HG02763 (cell line): ENCODE data around the gene MANF.
"Not testable (repeated sequence)": the region's sequence is repeated elsewhere in the genome, so short reads cannot be mapped to it uniquely, and the experiment has no call there.

ENCODE experiments used
- ATAC-seq: cut with Tn5 transposase; IDR thresholded peaks from one replicate; pipeline ENCODE4 v1.9.1; 2021; ENCODE audit warnings: mild to moderate bottlenecking, moderate library complexity; ENCODE audit not compliant: unreplicated experiment

Gene MANF

GRCh38 chr3:51371943-51372557 lies 13.0 kb upstream of the MANF start:
- no peak for ATAC-seq

- no peak for ATAC-seq
Observed at GRCh38 chr3:51373658-51374421, 11.3 kb upstream of the MANF start.

- ATAC-seq: no peak
Observed at GRCh38 chr3:51374456-51374855, 10.6 kb upstream of the MANF start.

GRCh38 chr3:51375136-51375535 lies 10.0 kb upstream of the MANF start:
- no peak for ATAC-seq

GRCh38 chr3:51375571-51375970 lies 9.5 kb upstream of the MANF start:
- ATAC-seq: no peak

GRCh38 chr3:51378065-51378464 lies 7.0 kb upstream of the MANF start:
- ATAC-seq: no peak

GRCh38 chr3:51378726-51379125 lies 6.4 kb upstream of the MANF start:
- no peak for ATAC-seq

GRCh38 chr3:51379301-51379700 lies 5.8 kb upstream of the MANF start:
- ATAC-seq: no peak

GRCh38 chr3:51379746-51380455 lies 5.2 kb upstream of the MANF start:
- ATAC-seq: no peak

- ATAC-seq: no peak
Observed at GRCh38 chr3:51380601-51381332, 4.3 kb upstream of the MANF start.

GRCh38 chr3:51381333-51381705 lies 3.8 kb upstream of the MANF start:
- ATAC-seq: no peak

- ATAC-seq: no peak
Observed at GRCh38 chr3:51382076-51382745, 2.9 kb upstream of the MANF start.

GRCh38 chr3:51382947-51383578 lies 2.0 kb upstream of the MANF start:
- ATAC-seq: no peak

- peak; percentile 5 for ATAC-seq
Observed at GRCh38 chr3:51384055-51384725, 901 bp upstream of the MANF start.

- no peak for ATAC-seq
Observed at GRCh38 chr3:51385621-51386091, 565 bp downstream of the MANF start.

GRCh38 chr3:51386159-51386851 lies 1.2 kb downstream of the MANF start:
- ATAC-seq: no peak

GRCh38 chr3:51386852-51387229 lies 1.8 kb downstream of the MANF start:
- no peak for ATAC-seq

- not testable (repeated sequence) for ATAC-seq
Observed at GRCh38 chr3:51387281-51387680, 2.2 kb downstream of the MANF start.
